H54 (cell line): ENCODE data around the gene AMBN.

ENCODE experiments used
- DNase-seq: peaks from one replicate; pipeline ENCODE4 v3.0.0; 2011; ENCODE audit warnings: low spot score, mixed read lengths; ENCODE audit not compliant: insufficient read length
- FAIRE-seq: peaks from 3 replicates; lab custom pipeline; 2011; peaks lifted over from hg19 to GRCh38; lab: Jason Lieb, UNC
- POLR2A ChIP-seq: IDR thresholded peaks from 2 replicates; pipeline ENCODE4 v1.6.1; 2011; ENCODE audit warnings: low read depth, mild to moderate bottlenecking, low read length

The AMBN gene

GRCh38 chr4:70591955-70592582 lies at the start of gene AMBN:
Gene AMBN (plus strand): TSS chr4:70592256. CDS start chr4:70592359, 103 bp downstream.
- no peak for FAIRE-seq
- no peak for TF ChIP-seq POLR2A

GRCh38 chr4:70544279-70544868 lies 47.7 kb upstream of the AMBN start:
- no peak for FAIRE-seq
- DNase-seq: no peak
- no peak for TF ChIP-seq POLR2A

More at GRCh38 chr4:70591955-70592582, at the start of gene AMBN:
- no peak for DNase-seq

GRCh38 chr4:70556856-70557255 lies 35.2 kb upstream of the AMBN start:
- no peak for TF ChIP-seq POLR2A
- FAIRE-seq (no peak), DNase-seq (no peak)

GRCh38 chr4:70559211-70559830 lies 32.7 kb upstream of the AMBN start:
- FAIRE-seq: peak; percentile 84
- DNase-seq: peak; percentile 2
- no peak for TF ChIP-seq POLR2A

GRCh38 chr4:70559924-70560323 lies 32.1 kb upstream of the AMBN start:
- DNase-seq (no peak), FAIRE-seq (no peak)
- TF ChIP-seq POLR2A: no peak

- no peak for DNase-seq
- no peak for TF ChIP-seq POLR2A
- no peak for FAIRE-seq
Observed at GRCh38 chr4:70564033-70564432, 28.0 kb upstream of the AMBN start.

GRCh38 chr4:70570796-70571195 lies 21.3 kb upstream of the AMBN start:
- no peak for TF ChIP-seq POLR2A
- no peak for FAIRE-seq

GRCh38 chr4:70571772-70572171 lies 20.3 kb upstream of the AMBN start:
- no peak for FAIRE-seq
- DNase-seq: no peak
- no peak for TF ChIP-seq POLR2A

More at GRCh38 chr4:70570796-70571195, 21.3 kb upstream of the AMBN start:
- no peak for DNase-seq

- no peak for DNase-seq
- TF ChIP-seq POLR2A: no peak
- no peak for FAIRE-seq
Observed at GRCh38 chr4:70575964-70576363, 16.1 kb upstream of the AMBN start.

- DNase-seq: no peak
- no peak for TF ChIP-seq POLR2A
- FAIRE-seq: no peak
Observed at GRCh38 chr4:70577220-70577927, 14.7 kb upstream of the AMBN start.

GRCh38 chr4:70581980-70582379 lies 10.1 kb upstream of the AMBN start:
- TF ChIP-seq POLR2A: no peak
- DNase-seq (no peak), FAIRE-seq (no peak)

- DNase-seq (no peak), FAIRE-seq (no peak)
- TF ChIP-seq POLR2A: no peak
Observed at GRCh38 chr4:70583952-70584834, 7.9 kb upstream of the AMBN start.

GRCh38 chr4:70586841-70587240 lies 5.2 kb upstream of the AMBN start:
- FAIRE-seq (no peak), DNase-seq (no peak)
- TF ChIP-seq POLR2A: no peak
